SK-N-SH treated with all-trans-retinoic acid at 6 μM for 48 hours (cell line): ENCODE data around the gene PTOV1.

ENCODE experiments used
- ATAC-seq: fragments of 200-7000 bp; cut with Tn5 transposase; 3 replicates; pipeline ENCODE4 v1.9.1; 2020; ENCODE audit warnings: mild to moderate bottlenecking, moderate library complexity
- BACH2 ChIP-seq: fragments of 250-450 bp; sonication (Bioruptor Pico); IDR thresholded peaks from 2 replicates; pipeline ENCODE4 v1.9.0; 2021; ENCODE audit warnings: mild to moderate bottlenecking, borderline replicate concordance
- CSRNP3 ChIP-seq: fragments of 250-450 bp; sonication (Bioruptor Pico); IDR thresholded peaks from 2 replicates; pipeline ENCODE4 v1.5.1; 2021; ENCODE audit warnings: mild to moderate bottlenecking, moderate library complexity
- ESRRG ChIP-seq: fragments of 250-450 bp; sonication (Bioruptor Pico); IDR thresholded peaks from 2 replicates; pipeline ENCODE4 v1.6.1; 2021; ENCODE audit warnings: mild to moderate bottlenecking
- GLIS3 ChIP-seq: fragments of 250-450 bp; sonication (Bioruptor Pico); IDR thresholded peaks from 2 replicates; pipeline ENCODE4 v1.5.0; 2020; ENCODE audit warnings: mild to moderate bottlenecking, moderate library complexity
- ISL1 ChIP-seq: fragments of 250-450 bp; sonication (Bioruptor Pico); IDR thresholded peaks from 2 replicates; pipeline ENCODE4 v2.1.2; 2022; ENCODE audit warnings: mild to moderate bottlenecking, moderate library complexity
- OSR1 ChIP-seq: fragments of 250-450 bp; sonication (Bioruptor Pico); IDR thresholded peaks from 2 replicates; pipeline ENCODE4 v1.8.0; 2022; ENCODE audit warnings: moderate library complexity, mild to moderate bottlenecking, inconsistent platforms
- PATZ1 ChIP-seq: fragments of 250-450 bp; sonication (Bioruptor Pico); IDR thresholded peaks from 2 replicates; pipeline ENCODE4 v1.8.0; 2020; ENCODE audit warnings: mild to moderate bottlenecking, moderate library complexity, borderline replicate concordance
- POU6F1 ChIP-seq: fragments of 250-450 bp; sonication (Bioruptor Pico); IDR thresholded peaks from 2 replicates; pipeline ENCODE4 v1.8.0; 2021; ENCODE audit warnings: low read depth, mild to moderate bottlenecking, moderate library complexity, borderline replicate concordance
- PPARA ChIP-seq: fragments of 250-450 bp; sonication (Bioruptor Pico); IDR thresholded peaks from 2 replicates; pipeline ENCODE4 v1.5.0; 2020; ENCODE audit warnings: mild to moderate bottlenecking, borderline replicate concordance
- SNAI2 ChIP-seq: fragments of 250-450 bp; sonication (Bioruptor Pico); IDR thresholded peaks from 2 replicates; pipeline ENCODE4 v1.5.0; 2020; ENCODE audit warnings: mild to moderate bottlenecking, moderate library complexity
- TCF4 ChIP-seq: fragments of 250-450 bp; sonication (Bioruptor Pico); IDR thresholded peaks from 2 replicates; pipeline ENCODE4 v1.8.0; 2021; ENCODE audit warnings: mild to moderate bottlenecking, moderate library complexity, borderline replicate concordance
- TOX ChIP-seq: fragments of 250-450 bp; sonication (Bioruptor Pico); IDR thresholded peaks from 2 replicates; pipeline ENCODE4 v1.8.0; 2021; ENCODE audit warnings: mild to moderate bottlenecking, moderate library complexity, borderline replicate concordance
- ZC3H10 ChIP-seq: fragments of 250-450 bp; sonication (Bioruptor Pico); IDR thresholded peaks from 2 replicates; pipeline ENCODE4 v1.5.1; 2021; ENCODE audit warnings: mild to moderate bottlenecking, moderate library complexity
- ZNF565 ChIP-seq: fragments of 450-650 bp; formaldehyde crosslinking; conservative IDR thresholded peaks from 2 replicates; pipeline ENCODE4 v1.5.0; 2020; ENCODE audit warnings: low read depth, mild to moderate bottlenecking, moderate library complexity
- ZNF70 ChIP-seq: fragments of 450-650 bp; formaldehyde crosslinking; IDR thresholded peaks from 2 replicates; pipeline ENCODE4 v1.5.0; 2020; ENCODE audit warnings: mild to moderate bottlenecking, moderate library complexity
- ZNF8 ChIP-seq: fragments of 450-650 bp; formaldehyde crosslinking; IDR thresholded peaks from 2 replicates; pipeline ENCODE4 v1.5.0; 2020; ENCODE audit warnings: mild to moderate bottlenecking, moderate library complexity
- TF ChIP-seq, protein P1 (sequence below): fragments of 250-450 bp; sonication (Bioruptor Pico); IDR thresholded peaks from 2 replicates; pipeline ENCODE4 v1.5.1; 2020; ENCODE audit warnings: low read depth, mild to moderate bottlenecking, moderate library complexity
- TF ChIP-seq, protein P2 (sequence below): fragments of 250-450 bp; sonication (Bioruptor Pico); IDR thresholded peaks from 2 replicates; pipeline ENCODE4 v1.5.0; 2020; ENCODE audit warnings: mild to moderate bottlenecking, moderate library complexity

The PTOV1 gene

GRCh38 chr19:49852631-49853126 is 1.7 kb downstream of the PTOV1 start:
- ATAC-seq: no peak
- TF ChIP-seq GLIS3 (CRISPR knock-in tag) (no peak), PPARA (no peak), ZNF8 (CRISPR knock-in tag) (no peak), POU6F1 (CRISPR knock-in tag) (no peak), SNAI2 (CRISPR knock-in tag) (no peak), PATZ1 (CRISPR knock-in tag) (no peak), CSRNP3 (CRISPR knock-in tag) (no peak)
- TF ChIP-seq, protein P1, sequence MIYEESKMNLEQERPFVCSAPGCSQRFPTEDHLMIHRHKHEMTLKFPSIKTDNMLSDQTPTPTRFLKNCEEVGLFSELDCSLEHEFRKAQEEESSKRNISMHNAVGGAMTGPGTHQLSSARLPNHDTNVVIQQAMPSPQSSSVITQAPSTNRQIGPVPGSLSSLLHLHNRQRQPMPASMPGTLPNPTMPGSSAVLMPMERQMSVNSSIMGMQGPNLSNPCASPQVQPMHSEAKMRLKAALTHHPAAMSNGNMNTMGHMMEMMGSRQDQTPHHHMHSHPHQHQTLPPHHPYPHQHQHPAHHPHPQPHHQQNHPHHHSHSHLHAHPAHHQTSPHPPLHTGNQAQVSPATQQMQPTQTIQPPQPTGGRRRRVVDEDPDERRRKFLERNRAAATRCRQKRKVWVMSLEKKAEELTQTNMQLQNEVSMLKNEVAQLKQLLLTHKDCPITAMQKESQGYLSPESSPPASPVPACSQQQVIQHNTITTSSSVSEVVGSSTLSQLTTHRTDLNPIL (CRISPR knock-in tag): no peak

DNA sequence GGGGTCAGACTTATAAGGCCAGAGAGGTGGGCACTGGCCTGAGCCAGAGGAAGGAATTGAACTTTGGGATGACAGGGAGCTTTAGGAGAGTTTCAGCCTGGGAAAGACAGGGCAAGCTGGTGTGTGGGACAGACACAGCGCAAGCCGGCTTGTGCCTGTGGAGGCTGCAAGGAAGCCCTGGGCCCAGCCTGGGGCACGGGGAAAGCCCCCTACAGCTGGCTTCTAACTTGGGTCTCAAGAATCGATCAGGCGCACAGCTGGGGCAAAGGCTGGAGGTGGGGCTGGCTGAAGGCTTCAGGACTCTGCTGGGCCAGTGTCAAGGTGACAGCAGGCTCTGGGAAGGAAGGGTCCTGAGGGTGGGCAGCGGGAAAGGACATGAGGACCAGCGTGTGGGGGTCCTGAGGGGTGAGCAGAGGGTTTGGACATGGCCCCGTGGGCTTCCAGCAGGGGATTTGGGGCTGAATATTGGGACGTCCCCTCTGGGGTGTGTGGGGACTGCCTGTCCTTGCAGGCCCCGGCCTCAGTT is 3.0 kb downstream of the PTOV1 start:
- no peak for TF ChIP-seq BACH2 (CRISPR knock-in tag)
- TF ChIP-seq OSR1 (CRISPR knock-in tag): no peak
- TF ChIP-seq, protein P2, sequence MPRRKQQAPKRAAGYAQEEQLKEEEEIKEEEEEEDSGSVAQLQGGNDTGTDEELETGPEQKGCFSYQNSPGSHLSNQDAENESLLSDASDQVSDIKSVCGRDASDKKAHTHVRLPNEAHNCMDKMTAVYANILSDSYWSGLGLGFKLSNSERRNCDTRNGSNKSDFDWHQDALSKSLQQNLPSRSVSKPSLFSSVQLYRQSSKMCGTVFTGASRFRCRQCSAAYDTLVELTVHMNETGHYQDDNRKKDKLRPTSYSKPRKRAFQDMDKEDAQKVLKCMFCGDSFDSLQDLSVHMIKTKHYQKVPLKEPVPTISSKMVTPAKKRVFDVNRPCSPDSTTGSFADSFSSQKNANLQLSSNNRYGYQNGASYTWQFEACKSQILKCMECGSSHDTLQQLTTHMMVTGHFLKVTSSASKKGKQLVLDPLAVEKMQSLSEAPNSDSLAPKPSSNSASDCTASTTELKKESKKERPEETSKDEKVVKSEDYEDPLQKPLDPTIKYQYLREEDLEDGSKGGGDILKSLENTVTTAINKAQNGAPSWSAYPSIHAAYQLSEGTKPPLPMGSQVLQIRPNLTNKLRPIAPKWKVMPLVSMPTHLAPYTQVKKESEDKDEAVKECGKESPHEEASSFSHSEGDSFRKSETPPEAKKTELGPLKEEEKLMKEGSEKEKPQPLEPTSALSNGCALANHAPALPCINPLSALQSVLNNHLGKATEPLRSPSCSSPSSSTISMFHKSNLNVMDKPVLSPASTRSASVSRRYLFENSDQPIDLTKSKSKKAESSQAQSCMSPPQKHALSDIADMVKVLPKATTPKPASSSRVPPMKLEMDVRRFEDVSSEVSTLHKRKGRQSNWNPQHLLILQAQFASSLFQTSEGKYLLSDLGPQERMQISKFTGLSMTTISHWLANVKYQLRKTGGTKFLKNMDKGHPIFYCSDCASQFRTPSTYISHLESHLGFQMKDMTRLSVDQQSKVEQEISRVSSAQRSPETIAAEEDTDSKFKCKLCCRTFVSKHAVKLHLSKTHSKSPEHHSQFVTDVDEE (CRISPR knock-in tag): no peak
- no peak for TF ChIP-seq POU6F1 (CRISPR knock-in tag)
- TF ChIP-seq ZNF8 (CRISPR knock-in tag): no peak
- no peak for TF ChIP-seq ISL1
- TF ChIP-seq CSRNP3 (CRISPR knock-in tag): no peak
- TF ChIP-seq ZC3H10 (CRISPR knock-in tag): no peak
- TF ChIP-seq TCF4 (CRISPR knock-in tag): no peak
- TF ChIP-seq ESRRG (CRISPR knock-in tag): no peak
- TF ChIP-seq GLIS3 (CRISPR knock-in tag): no peak
- TF ChIP-seq ZNF70 (CRISPR knock-in tag): no peak
- TF ChIP-seq, protein P1 (CRISPR knock-in tag): no peak
- TF ChIP-seq SNAI2 (CRISPR knock-in tag): no peak
- no peak for TF ChIP-seq ZNF565
- no peak for TF ChIP-seq TOX
- TF ChIP-seq, all 23 proteins: peak for 0
- no peak for ATAC-seq
